ENCODE measurements around the gene PAN3.

GRCh38 chr13:28271056-28271840 is 132.9 kb downstream of the PAN3 start:
- TF ChIP-seq CTCF (IDR thresholded peaks at IDR 0.05), result no peak
- TF ChIP-seq EP300 (IDR thresholded peaks at IDR 0.05), result no peak
- no peak for TF ChIP-seq POLR2AphosphoS5 (IDR thresholded peaks at IDR 0.05)
